A549 (cell line): ENCODE results near the gene PRKCE. TPM values are rescaled to one million over a fixed set of nuclear protein-coding genes. Genes with fewer than 3 reads are reported as not detected.
A peak's percentile ranks its signal among the peaks of the same experiment; 100 is the strongest.

Experiments used
- ATAC-seq, 2 experiments: fragments of 200-7000 bp in 1 of 2; fragments of >200 bp in 1 of 2; cut with Nextera tagmentation in 1 of 2; cut with Tn5 transposase in 1 of 2; 3 replicates each; pipeline versions ENCODE4 v1.8.0 to v1.9.1; 2018 to 2020; ENCODE audit warnings: mild to moderate bottlenecking in 1 of 2, moderate library complexity in 1 of 2
- CTCF ChIA-PET: fragments of 300-600 bp; sonication (Branson Sonifier 250); formaldehyde crosslinking; extraction: SDS; loops from one replicate; lab custom pipeline; 2021; ENCODE audit warnings: antibody characterized with exemption, inconsistent platforms; lab: Yijun Ruan, JAX
- POLR2A ChIA-PET: fragments of 350-600 bp; formaldehyde crosslinking; extraction: SDS; loops from one replicate; lab custom pipeline; 2021; ENCODE audit warnings: antibody characterized with exemption, inconsistent platforms; lab: Yijun Ruan, JAX
- DNase-seq, 2 experiments: peaks; one replicate each; pipeline versions ENCODE4 v3.0.0 to v3.0.0-alpha.2; 2011 to 2016; ENCODE audit warnings: low read depth in 1 of 2, low spot score in 1 of 2
- FAIRE-seq: peaks from 2 replicates; lab custom pipeline; 2011; peaks lifted over from hg19 to GRCh38; lab: Jason Lieb, UNC
- H3K27ac ChIP-seq, 2 experiments: fragments of >200 bp; sonication (Bioruptor Twin); formaldehyde crosslinking; 3 replicates each; pipeline ENCODE4 v1.5.1; 2016 to 2017
- H3K4me1 ChIP-seq: fragments of >200 bp; sonication (Bioruptor Twin); formaldehyde crosslinking; 3 replicates; pipeline ENCODE4 v1.6.1; 2016
- H3K4me2 ChIP-seq: fragments of >200 bp; sonication (Bioruptor Twin); formaldehyde crosslinking; 3 replicates; pipeline ENCODE4 v1.6.1; 2016
- H3K4me3 ChIP-seq: fragments of >200 bp; sonication (Bioruptor Twin); formaldehyde crosslinking; 3 replicates; pipeline ENCODE4 v1.5.1; 2016
- H3K9me3 ChIP-seq: fragments of >200 bp; sonication (Bioruptor Twin); formaldehyde crosslinking; 3 replicates; pipeline ENCODE4 v1.6.1; 2016
- CBX8 ChIP-seq: fragments of 200-600 bp; sonication (generic); IDR thresholded peaks from 2 replicates; pipeline ENCODE4 v1.6.1; 2016
- CHD2 ChIP-seq: fragments of 150-350 bp; IDR thresholded peaks from 2 replicates; pipeline ENCODE4 v1.6.1; 2014; ENCODE audit warnings: low read length; ENCODE audit not compliant: partially characterized antibody
- EP300 ChIP-seq, 2 experiments: fragments of >200 bp; sonication (Bioruptor Twin); formaldehyde crosslinking; IDR thresholded peaks; 2 replicates in 1 of 2; 3 replicates in 1 of 2; pipeline ENCODE4 v1.6.1; 2016 to 2017
- FOSL2 ChIP-seq, 2 experiments: fragments of 450-650 bp in 1 of 2; fragments of >200 bp in 1 of 2; sonication (Bioruptor Twin) in 1 of 2; formaldehyde crosslinking; IDR thresholded peaks; 2 replicates each; pipeline versions ENCODE4 v1.5.0 to v1.6.1; 2016 to 2020; ENCODE audit warnings: mild to moderate bottlenecking in 1 of 2, moderate library complexity in 1 of 2
- HDAC2 ChIP-seq: fragments of 200-600 bp; sonication (generic); IDR thresholded peaks from 2 replicates; pipeline ENCODE4 v1.6.1; 2016
- HEYL ChIP-seq: fragments of 250-450 bp; sonication (Bioruptor Pico); IDR thresholded peaks from 2 replicates; pipeline ENCODE4 v1.8.0; 2021; ENCODE audit warnings: mild to moderate bottlenecking, moderate library complexity
- JUN ChIP-seq, 2 experiments: fragments of >200 bp; sonication (Bioruptor Twin); formaldehyde crosslinking; IDR thresholded peaks; 2 replicates in 1 of 2; 3 replicates in 1 of 2; pipeline ENCODE4 v1.6.1; 2016 to 2017
- JUNB ChIP-seq: fragments of >200 bp; sonication (Bioruptor Twin); formaldehyde crosslinking; IDR thresholded peaks from 2 replicates; pipeline ENCODE4 v1.6.1; 2016
- KDM1A ChIP-seq: fragments of 200-600 bp; sonication (generic); IDR thresholded peaks from 2 replicates; pipeline ENCODE4 v1.6.1; 2016; ENCODE audit warnings: low read depth, mild to moderate bottlenecking
- NFE2L2 ChIP-seq: fragments of 150-350 bp; conservative IDR thresholded peaks from 2 replicates; pipeline ENCODE4 v1.6.1; 2014; ENCODE audit warnings: low read length
- NPAS2 ChIP-seq: fragments of 250-450 bp; sonication (Bioruptor Pico); IDR thresholded peaks from 2 replicates; pipeline ENCODE4 v1.8.0; 2022; ENCODE audit warnings: mild to moderate bottlenecking, moderate library complexity, borderline replicate concordance
- RAD21 ChIP-seq, 2 experiments: fragments of >200 bp in 1 of 2; sonication (Bioruptor Twin) in 1 of 2; formaldehyde crosslinking in 1 of 2; IDR thresholded peaks in 1 of 2; conservative IDR thresholded peaks in 1 of 2; 2 replicates in 1 of 2; 3 replicates in 1 of 2; pipeline ENCODE4 v1.6.1; 2012 to 2018; ENCODE audit warnings: inconsistent platforms in 1 of 2
- RFX5 ChIP-seq: fragments of 450-650 bp; IDR thresholded peaks from 2 replicates; pipeline ENCODE4 v1.7.1; 2014; ENCODE audit warnings: antibody characterized with exemption, mild to moderate bottlenecking, moderate library complexity
- TFCP2L1 ChIP-seq: fragments of 250-450 bp; sonication (Bioruptor Pico); IDR thresholded peaks from 2 replicates; pipeline ENCODE4 v1.5.0; 2021; ENCODE audit warnings: mild to moderate bottlenecking
- TP53 ChIP-seq: fragments of 250-450 bp; sonication (Bioruptor Pico); IDR thresholded peaks from 2 replicates; pipeline ENCODE4 v1.5.0; 2021; ENCODE audit warnings: mild to moderate bottlenecking, moderate library complexity
- ZC3H11A ChIP-seq: fragments of 450-650 bp; IDR thresholded peaks from 2 replicates; pipeline ENCODE4 v1.6.1; 2014; ENCODE audit warnings: antibody characterized with exemption, mild to moderate bottlenecking
- ZFP36 ChIP-seq: fragments of 450-650 bp; IDR thresholded peaks from 2 replicates; pipeline ENCODE4 v1.6.1; 2014; ENCODE audit warnings: borderline replicate concordance; ENCODE audit not compliant: partially characterized antibody
- ZNF302 ChIP-seq: fragments of 250-450 bp; sonication (Bioruptor Pico); IDR thresholded peaks from 2 replicates; pipeline ENCODE4 v1.9.0; 2021; ENCODE audit warnings: inconsistent platforms, mild to moderate bottlenecking, moderate library complexity
- WGBS: methylation state at CpG from one replicate; pipeline ENCODE4 v1.1.6; 2017; ENCODE audit errors: missing lambda C conversion rate; 5-methylcytosine and 5-hydroxymethylcytosine counted together
- polyA plus RNA-seq, 4 experiments: library from polyadenylated mRNA; depleted of rRNA in 3 of 4; stranded (reverse); fragments of >200 nt; fragmentation: RNase III in 1 of 4; extraction: RNeasy Plus Mini Kit Qiagen cat#74134 plus additional on column Dnase treatment in 1 of 4; gene quantifications; 2 replicates in 3 of 4; 3 replicates in 1 of 4; pipeline ENCODE4 v1.2.3, GENCODE V29; 2011 to 2017
- TF ChIP-seq, protein P1 (sequence below): fragments of 250-450 bp; sonication (Bioruptor Pico); IDR thresholded peaks from 2 replicates; pipeline ENCODE4 v1.5.0; 2020; ENCODE audit warnings: low read depth, mild to moderate bottlenecking, moderate library complexity
- TF ChIP-seq, protein P2 (sequence below): IDR thresholded peaks from 2 replicates; pipeline ENCODE4 v1.6.1; 2012
- TF ChIP-seq, protein P3 (sequence below): fragments of 250-450 bp; sonication (Bioruptor Pico); IDR thresholded peaks from 2 replicates; pipeline ENCODE4 v1.5.0; 2021; ENCODE audit warnings: mild to moderate bottlenecking, moderate library complexity, borderline replicate concordance
- TF ChIP-seq, protein P4 (sequence below): fragments of 200-600 bp; sonication (generic); IDR thresholded peaks from 2 replicates; pipeline ENCODE4 v1.6.1; 2016; ENCODE audit warnings: antibody characterized with exemption, mild to moderate bottlenecking, moderate library complexity
- TF ChIP-seq, protein P5 (sequence below): fragments of >200 bp; sonication (Bioruptor Twin); formaldehyde crosslinking; IDR thresholded peaks from 2 replicates; pipeline ENCODE4 v1.6.1; 2016

Gene PRKCE
- polyA plus RNA-seq, 2 of the 4 experiments (the other 2 are of a cell fraction): 11.5 to 12.0 TPM

DNA sequence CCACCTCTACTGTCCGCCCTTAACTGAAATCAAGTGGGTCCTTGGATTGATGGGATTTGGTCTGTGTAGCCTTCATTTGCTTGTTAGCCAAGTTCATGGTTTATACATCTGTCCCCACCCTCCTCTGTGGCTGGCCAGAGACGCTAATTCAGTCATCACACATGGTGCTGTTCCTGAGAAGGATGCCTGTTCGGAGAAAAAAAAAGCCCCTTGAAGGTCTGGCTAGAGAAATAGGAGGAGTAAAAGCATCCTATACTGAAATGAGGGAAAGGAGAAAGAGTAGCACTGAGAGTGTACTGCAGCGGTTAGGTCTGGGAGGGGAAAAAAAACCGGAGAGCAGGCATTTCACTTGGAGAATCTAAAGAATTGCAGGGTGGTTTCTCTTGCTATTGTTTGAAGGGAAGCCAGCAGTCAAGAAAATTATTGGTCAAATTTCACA lies 465.1 kb downstream of the PRKCE start:
- 85% methylated on average over 5 of the region's 5 CpGs for WGBS
- Histone ChIP-seq H3K9me3 (no peaks in the 10 kb centered on the region), H3K4me1 (peaks cover 65% of the 10 kb centered on the region), H3K4me3 (no peak overlapping the region), H3K27ac (peak overlapping the region; percentile 63 to 84), H3K4me2 (peak overlapping the region; percentile 41)
- FAIRE-seq: no peak
- ATAC-seq: 0 out of 6 replicates have a peak, but pooled peaks of 1 of the 2 experiments have one; percentile 10
- DNase-seq: no peak
- ChIA-PET CTCF (no interaction called here), POLR2A (interaction anchor here (0.8 kb wide), 1 partner anchor 19 kb away, joined by 4 read pairs; no protein-coding TSS in a partner anchor)
- TF ChIP-seq, protein P1, sequence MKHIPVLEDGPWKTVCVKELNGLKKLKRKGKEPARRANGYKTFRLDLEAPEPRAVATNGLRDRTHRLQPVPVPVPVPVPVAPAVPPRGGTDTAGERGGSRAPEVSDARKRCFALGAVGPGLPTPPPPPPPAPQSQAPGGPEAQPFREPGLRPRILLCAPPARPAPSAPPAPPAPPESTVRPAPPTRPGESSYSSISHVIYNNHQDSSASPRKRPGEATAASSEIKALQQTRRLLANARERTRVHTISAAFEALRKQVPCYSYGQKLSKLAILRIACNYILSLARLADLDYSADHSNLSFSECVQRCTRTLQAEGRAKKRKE: no peak
- TF ChIP-seq TP53 (CRISPR knock-in tag): no peak
- TF ChIP-seq HEYL (CRISPR knock-in tag): no peak
- TF ChIP-seq KDM1A: no peak
- TF ChIP-seq RFX5: no peak

DNA sequence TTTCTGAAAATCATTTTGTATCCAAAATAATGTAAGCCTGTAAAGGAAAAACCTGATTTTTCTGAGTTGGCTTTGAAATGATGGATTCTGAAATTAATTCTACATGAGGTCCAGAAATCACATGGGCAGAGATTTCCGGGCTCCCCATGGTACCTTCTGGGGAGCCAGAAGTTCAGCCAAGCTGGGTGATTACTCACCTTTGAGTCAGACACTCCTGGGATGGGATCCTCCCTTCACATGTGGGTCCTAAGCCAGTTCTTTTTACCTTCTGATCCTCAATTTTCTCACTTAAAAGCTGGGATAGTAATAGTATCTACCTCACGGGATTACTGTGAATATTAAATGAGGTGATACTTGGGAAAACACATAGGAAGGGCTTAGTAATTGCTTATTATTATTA lies 465.9 kb downstream of the PRKCE start:
- DNase-seq (peak; percentile 61 to 73), ATAC-seq (peak; percentile 70 to 83; a peak in 5 of 6 replicates), FAIRE-seq (no peak)
- ChIA-PET POLR2A (no interaction called here), CTCF (interaction anchor here (0.8 to 0.9 kb wide), 2 partner anchors 29 to 54 kb away, joined by 3 read pairs; no protein-coding TSS in a partner anchor)
- H3K4me2 ChIP-seq: peak overlapping the region; percentile 41
- peaks cover 73% of the 10 kb centered on the region for H3K4me1 ChIP-seq
- peak overlapping the region; percentile 63 to 84 for H3K27ac ChIP-seq
- H3K9me3 ChIP-seq: no peaks in the 10 kb centered on the region
- TF ChIP-seq JUNB (peak; percentile 82), FOSL2 (IDR thresholded peaks at IDR 0.05) (peak; percentile 86), FOSL2 (CRISPR knock-in tag; IDR thresholded peaks at IDR 0.05) (peak; percentile 85), JUN (IDR thresholded peaks at IDR 0.05) (0 out of 5 replicates have a peak, but pooled peaks of 1 of the 2 experiments have one; percentile 21), ZNF302 (CRISPR knock-in tag) (no peak), RAD21 (conservative IDR thresholded peaks at IDR 0.05 in 1 of 2, IDR thresholded peaks at IDR 0.05 in 1 of 2) (no peak; a peak in 2 of 5 replicates)
- TF ChIP-seq, protein P2, sequence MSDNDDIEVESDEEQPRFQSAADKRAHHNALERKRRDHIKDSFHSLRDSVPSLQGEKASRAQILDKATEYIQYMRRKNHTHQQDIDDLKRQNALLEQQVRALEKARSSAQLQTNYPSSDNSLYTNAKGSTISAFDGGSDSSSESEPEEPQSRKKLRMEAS: peak; percentile 73
- TF ChIP-seq, protein P1: 0 out of 2 replicates have a peak, but pooled peaks have one; percentile 39
- TF ChIP-seq, protein P3, sequence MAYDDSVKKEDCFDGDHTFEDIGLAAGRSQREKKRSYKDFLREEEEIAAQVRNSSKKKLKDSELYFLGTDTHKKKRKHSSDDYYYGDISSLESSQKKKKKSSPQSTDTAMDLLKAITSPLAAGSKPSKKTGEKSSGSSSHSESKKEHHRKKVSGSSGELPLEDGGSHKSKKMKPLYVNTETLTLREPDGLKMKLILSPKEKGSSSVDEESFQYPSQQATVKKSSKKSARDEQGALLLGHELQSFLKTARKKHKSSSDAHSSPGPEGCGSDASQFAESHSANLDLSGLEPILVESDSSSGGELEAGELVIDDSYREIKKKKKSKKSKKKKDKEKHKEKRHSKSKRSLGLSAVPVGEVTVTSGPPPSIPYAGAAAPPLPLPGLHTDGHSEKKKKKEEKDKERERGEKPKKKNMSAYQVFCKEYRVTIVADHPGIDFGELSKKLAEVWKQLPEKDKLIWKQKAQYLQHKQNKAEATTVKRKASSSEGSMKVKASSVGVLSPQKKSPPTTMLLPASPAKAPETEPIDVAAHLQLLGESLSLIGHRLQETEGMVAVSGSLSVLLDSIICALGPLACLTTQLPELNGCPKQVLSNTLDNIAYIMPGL: no peak
- TF ChIP-seq, all 56 proteins: peak for 5
- WGBS: 27% methylated on average over 2 of the region's 2 CpGs
- no peak overlapping the region for H3K4me3 ChIP-seq

DNA sequence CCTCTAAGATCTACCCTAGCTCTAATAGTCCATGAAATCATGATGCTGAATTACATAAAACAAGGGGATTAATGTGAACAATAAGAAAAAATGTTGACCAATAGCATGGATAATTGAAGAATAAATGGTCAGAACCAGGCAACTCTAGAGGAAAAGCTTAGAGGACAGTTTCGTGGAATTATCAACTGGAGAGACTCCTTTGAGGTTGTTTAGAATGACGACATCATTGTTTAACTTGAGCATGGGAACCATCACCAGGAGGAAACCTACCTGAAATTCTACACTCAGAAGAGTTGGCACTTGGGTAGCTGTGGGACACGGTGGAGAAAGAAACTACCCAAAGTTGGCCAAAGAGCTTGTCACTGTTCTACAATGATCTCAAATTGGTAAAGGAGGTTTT lies 466.5 kb downstream of the PRKCE start:
- H3K9me3 ChIP-seq: no peaks in the 10 kb centered on the region
- peak overlapping the region; percentile 41 for H3K4me2 ChIP-seq
- DNase-seq: no peak
- H3K4me1 ChIP-seq: peaks cover 80% of the 10 kb centered on the region
- POLR2A ChIA-PET: no interaction called here
- no peak overlapping the region for H3K4me3 ChIP-seq
- no peak for ATAC-seq
- CTCF ChIA-PET: interaction anchor here (0.5 to 0.9 kb wide), 3 partner anchors 13 to 55 kb away, joined by 3 read pairs; no protein-coding TSS in a partner anchor
- H3K27ac ChIP-seq: peak overlapping the region; percentile 48 to 84
- WGBS: 86% methylated on average over 3 of the region's 3 CpGs
- FAIRE-seq: no peak
- TF ChIP-seq RAD21 (conservative IDR thresholded peaks at IDR 0.05 in 1 of 2, IDR thresholded peaks at IDR 0.05 in 1 of 2) (no peak), NPAS2 (CRISPR knock-in tag) (no peak), TP53 (CRISPR knock-in tag) (no peak), ZC3H11A (no peak), CBX8 (no peak), ZFP36 (no peak), RFX5 (no peak), TFCP2L1 (CRISPR knock-in tag) (no peak), FOSL2 (IDR thresholded peaks at IDR 0.05) (no peak), FOSL2 (CRISPR knock-in tag; IDR thresholded peaks at IDR 0.05) (no peak), HDAC2 (no peak), NFE2L2 (no peak), CHD2 (no peak), EP300 (IDR thresholded peaks at IDR 0.05) (no peak)
- TF ChIP-seq, protein P2: no peak
- TF ChIP-seq, protein P4, sequence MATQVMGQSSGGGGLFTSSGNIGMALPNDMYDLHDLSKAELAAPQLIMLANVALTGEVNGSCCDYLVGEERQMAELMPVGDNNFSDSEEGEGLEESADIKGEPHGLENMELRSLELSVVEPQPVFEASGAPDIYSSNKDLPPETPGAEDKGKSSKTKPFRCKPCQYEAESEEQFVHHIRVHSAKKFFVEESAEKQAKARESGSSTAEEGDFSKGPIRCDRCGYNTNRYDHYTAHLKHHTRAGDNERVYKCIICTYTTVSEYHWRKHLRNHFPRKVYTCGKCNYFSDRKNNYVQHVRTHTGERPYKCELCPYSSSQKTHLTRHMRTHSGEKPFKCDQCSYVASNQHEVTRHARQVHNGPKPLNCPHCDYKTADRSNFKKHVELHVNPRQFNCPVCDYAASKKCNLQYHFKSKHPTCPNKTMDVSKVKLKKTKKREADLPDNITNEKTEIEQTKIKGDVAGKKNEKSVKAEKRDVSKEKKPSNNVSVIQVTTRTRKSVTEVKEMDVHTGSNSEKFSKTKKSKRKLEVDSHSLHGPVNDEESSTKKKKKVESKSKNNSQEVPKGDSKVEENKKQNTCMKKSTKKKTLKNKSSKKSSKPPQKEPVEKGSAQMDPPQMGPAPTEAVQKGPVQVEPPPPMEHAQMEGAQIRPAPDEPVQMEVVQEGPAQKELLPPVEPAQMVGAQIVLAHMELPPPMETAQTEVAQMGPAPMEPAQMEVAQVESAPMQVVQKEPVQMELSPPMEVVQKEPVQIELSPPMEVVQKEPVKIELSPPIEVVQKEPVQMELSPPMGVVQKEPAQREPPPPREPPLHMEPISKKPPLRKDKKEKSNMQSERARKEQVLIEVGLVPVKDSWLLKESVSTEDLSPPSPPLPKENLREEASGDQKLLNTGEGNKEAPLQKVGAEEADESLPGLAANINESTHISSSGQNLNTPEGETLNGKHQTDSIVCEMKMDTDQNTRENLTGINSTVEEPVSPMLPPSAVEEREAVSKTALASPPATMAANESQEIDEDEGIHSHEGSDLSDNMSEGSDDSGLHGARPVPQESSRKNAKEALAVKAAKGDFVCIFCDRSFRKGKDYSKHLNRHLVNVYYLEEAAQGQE: no peak
- TF ChIP-seq, protein P5, sequence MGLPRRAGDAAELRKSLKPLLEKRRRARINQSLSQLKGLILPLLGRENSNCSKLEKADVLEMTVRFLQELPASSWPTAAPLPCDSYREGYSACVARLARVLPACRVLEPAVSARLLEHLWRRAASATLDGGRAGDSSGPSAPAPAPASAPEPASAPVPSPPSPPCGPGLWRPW: no peak
- TF ChIP-seq, protein P1: no peak
